ENCODE data around the gene DENND4C.
"Not testable (repeated sequence)": the region's sequence is repeated elsewhere in the genome, so short reads cannot be mapped to it uniquely, and the experiment has no call there.

Gene DENND4C

DNA sequence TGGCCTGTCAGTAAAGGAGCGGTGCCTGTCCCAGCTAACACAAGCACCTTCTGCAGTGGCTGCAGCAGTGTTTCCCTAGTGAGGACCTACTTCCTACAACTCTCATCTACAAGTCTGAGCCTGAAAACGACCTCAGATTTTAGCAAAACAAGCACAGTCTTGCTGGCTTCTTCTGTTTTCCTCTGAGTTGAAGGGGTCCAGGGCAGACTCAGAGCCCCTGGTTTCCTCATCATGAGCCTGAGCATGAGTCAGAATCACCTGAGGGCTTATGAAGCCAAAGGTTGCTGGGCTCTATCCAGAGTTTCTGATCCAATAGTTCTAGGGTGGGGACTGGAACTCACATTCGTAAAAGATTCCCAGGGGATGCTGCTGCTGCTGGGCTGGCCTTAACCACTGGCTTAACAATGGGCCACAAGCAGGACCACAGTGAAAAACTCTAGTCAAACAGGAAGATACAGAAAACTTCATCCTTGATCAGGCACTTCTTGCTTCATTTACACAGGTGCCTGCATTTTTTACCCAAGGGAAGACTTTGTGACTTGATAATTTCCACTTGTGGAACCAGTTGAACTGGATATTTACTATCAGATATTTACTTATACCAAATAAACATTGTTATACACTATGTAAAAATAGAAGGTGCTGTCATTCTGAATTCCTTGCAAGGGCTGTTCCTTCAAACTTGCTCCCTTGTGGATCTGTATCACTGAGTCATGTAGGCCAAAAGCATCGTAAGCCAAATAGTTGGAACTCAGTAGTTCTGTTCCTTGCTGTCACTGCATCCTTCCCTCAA is 174.0 kb downstream of the DENND4C start:
- DNase-seq = no peak

DNA sequence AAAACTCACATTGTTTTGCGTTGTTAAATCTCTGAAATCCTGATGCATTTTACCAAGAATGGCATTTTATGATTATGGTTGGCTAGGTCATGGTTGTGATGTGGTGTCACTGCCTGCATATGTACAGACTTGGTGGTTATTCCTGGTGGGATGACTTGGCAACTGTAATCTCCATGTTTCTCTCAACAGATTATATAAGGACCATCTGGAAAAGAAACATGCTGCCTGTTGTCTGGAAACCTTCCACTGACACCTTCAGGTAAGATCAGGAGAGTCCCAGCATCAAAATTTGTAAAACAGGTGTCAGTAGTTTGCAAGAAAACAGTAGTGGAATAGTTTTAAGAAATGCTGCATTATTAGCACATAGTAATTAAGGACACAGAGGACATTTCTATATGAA is 175.3 kb downstream of the DENND4C start:
- intact Hi-C loops (cut with DNase I) = loop anchor here (10.0 kb wide), 1 partner anchor 49 kb away; no protein-coding TSS in a partner anchor
- DNase-seq = no peak

More for the DNA sequence above, 174.0 kb downstream of the DENND4C start:
- intact Hi-C loops (cut with DNase I) = loop anchor here (10.0 kb wide), 1 partner anchor 50 kb away; no protein-coding TSS in a partner anchor

DNA sequence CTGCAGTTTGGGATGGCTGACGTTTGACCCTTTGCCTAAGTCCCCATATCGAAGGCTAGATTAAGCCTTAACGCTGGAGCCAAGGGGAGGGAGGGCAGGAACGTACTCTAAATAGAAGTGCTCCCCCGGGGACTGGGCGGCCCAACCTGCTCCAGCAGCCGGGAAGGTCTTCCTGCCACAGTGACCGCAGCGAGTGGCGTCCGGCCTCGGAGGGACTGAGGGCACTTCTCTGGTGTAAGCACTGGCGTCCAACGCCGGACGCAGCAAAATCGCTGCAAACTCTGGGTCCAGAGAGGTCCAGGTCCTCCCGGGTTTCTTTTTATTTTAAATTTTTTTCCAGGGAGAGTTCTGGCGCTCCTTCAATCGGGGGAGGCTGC is 177.8 kb downstream of the DENND4C start:
- intact Hi-C loops (cut with DNase I) = loop anchor here (2.0 to 10.0 kb wide), 2 partner anchors 28 to 46 kb away; partner anchors contain the start of gene RPS6
- peak in 1 of 10 donors; percentile 10 for DNase-seq

DNA sequence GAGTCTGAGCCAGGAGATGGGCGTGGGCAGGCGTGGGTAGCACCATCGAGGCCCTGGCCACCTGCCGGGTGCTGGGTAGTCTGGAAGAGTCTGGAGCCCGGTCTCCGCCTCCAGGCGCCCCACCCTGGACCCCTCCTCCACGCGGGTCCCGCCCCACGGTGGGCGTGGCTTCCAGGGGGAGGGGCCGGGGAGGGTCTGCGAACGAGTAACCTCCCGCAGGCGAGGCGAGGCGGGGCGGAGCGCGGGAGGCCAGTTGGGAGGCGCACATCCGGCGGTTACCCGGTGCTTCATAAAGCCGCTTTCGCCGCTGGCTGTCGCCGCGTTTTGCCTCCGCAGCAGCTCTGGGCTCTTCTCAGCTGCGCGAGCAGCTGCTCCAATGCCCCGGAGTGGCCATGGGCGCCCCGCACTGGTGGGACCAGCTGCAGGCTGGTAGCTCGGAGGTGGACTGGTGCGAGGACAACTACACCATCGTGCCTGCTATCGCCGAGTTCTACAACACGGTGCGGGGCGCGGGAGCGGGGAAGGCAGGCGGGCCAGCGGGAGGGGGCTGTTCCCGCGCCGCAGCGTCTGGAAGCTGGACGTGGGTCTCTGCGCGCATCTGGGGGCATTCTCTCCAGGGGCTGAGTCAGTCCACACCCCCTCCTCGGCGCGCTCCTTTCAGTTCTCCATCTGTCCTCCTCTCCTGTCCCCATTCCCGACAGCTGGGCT is 178.4 kb downstream of the DENND4C start, which contains the start of gene ACER2:
TSS of gene ACER2 (plus strand) at position 317 of the 708 bp plus-strand sequence. CDS start at position 393, 76 bp downstream.
- peak; percentile 87 to 99 (median 94) for DNase-seq
- intact Hi-C loops (cut with DNase I) = loop anchor here (2.0 to 10.0 kb wide), 2 partner anchors 28 to 46 kb away; partner anchors contain the start of gene RPS6

DNA sequence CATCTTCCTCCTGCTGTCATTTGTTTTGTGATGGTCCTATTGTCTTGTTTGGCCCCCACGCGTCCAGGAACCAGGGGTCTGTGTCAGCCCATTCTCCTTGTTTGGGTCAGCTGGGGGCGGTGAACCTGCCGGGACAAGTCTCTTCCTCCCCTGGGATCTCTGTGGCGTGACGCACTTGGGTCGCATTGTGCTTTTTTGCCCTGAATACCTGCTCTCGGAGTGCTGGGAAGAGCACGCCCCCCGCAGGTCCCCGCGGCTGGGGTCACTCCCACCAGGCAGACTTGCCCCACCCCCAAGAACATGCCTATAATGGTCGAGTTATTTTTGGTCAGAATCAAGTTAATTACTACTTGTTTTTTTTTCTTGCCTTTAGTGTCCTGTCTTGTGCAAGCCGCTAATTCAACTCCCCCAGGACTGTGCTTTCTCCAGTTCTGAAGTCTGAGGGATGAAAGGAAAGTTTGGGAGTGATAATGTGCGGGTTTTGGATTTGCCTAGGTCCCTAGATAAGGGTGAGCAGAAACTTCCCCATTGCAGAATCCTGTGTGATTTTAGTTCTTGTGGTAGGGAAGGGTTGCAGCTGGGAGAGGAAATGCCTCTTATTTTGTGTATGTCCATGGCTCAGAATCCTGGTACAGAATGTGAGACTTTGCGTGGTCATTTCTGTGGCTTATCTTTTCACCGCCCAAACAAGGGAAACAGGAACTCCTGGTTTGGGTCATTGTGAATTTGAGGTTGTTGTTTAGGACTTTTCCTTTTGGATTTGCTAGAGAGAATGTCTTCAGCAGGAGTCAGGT is 179.1 kb downstream of the DENND4C start:
- intact Hi-C loops (cut with DNase I) = loop anchor here (2.0 to 10.0 kb wide), 2 partner anchors 29 to 45 kb away; partner anchors contain the start of gene RPS6
- DNase-seq = peak in 2 of 10 donors; percentile 14 to 86

DNA sequence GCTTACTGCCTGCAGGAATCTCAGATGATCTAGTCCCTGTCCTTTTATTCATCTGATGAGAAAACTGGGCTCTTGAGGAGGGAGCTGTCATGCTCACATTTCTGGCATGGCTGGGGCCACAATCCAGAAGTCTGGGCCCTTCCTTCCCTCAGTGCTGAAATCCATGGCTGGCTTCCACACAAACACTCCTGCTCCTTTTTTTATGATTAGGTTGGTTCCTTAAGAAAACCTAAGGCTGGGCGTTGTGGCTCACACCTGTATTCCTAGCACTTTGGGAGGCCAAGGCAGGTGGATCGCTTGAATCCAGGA is 179.7 kb downstream of the DENND4C start:
- intact Hi-C loops (cut with DNase I) = no loop called here
- DNase-seq = no peak

DNA sequence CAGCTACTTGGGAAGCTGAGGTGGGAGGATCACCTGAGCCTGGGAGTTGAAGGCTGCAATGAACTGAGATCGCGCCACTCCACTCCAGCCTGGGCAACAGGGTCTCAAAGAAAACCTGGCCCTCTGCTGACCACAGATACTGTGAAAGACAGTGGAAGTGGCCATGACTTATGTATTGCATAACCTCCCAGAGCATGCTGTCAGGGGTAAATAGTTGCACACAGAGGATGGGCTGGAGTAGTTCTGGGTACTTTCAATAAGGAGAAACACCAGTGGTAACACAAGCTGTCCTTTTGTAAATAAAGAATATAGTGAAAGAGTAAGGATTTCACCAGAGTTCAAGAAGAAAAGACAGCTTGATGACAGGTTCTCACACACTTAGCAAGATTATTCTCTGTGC is 180.1 kb downstream of the DENND4C start:
- DNase-seq = no peak
- intact Hi-C loops (cut with DNase I) = no loop called here

DNA sequence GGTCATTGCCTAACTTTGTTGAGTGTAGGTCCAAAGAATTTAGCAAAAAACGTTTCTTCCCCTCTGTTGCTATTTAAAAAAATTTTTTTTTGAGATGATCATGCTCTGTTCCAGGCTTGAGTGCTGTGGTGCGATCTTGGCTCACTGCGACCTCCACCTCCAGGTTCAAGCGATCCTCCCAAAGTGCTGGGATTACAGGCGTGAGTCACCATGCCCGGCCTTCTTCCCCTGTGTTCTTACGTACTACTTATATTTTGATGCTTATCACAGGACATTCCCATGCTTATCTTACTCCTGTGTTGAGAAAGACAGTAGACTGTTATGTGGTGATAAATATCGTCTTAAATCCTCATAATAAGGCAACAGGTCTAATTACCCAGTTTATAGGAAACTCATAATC is 180.8 kb downstream of the DENND4C start:
- no peak for DNase-seq
- intact Hi-C loops (cut with DNase I) = no loop called here

DNA sequence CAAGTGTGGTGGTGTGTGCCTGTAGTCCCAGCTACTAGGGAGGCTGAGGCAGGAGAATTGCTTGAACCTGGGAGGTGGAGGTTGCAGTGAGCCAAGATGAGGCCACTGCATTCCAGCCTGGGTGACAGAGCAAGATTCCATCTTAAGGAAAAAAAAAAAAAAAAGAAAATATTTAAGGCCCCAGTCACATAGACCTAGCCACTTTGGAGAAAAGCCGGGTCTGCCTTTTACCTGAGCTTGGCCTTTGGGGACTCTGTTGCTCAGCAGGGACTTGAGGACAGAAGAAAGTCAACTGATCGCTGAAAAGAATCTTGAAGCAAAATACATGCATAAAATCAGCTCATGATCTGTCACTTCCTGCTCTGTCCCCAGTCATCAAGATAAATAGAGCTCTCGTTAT is 183.0 kb downstream of the DENND4C start:
- DNase-seq; intact Hi-C loops (cut with DNase I): not testable (repeated sequence)

DNA sequence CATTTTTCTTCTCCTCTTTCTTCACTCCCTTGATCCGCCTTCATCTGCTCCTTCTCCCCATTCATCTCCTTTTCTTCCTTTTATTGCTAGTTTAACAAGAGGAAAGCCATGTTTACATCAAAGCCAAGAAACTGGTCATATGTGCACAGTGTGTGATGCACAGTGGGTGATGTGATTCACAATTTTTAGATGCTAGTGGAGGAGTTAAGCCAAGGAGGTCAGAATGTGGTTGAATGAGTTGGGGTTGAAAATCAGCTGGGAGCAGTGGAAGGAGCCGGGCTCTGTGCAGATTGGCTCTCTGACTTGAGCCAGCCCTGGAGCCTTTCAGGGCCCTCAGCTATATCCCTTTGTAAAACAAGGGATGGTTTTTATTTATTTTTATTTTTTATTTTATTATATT is 185.7 kb downstream of the DENND4C start:
- DNase-seq = no peak
- intact Hi-C loops (cut with DNase I) = no loop called here

DNA sequence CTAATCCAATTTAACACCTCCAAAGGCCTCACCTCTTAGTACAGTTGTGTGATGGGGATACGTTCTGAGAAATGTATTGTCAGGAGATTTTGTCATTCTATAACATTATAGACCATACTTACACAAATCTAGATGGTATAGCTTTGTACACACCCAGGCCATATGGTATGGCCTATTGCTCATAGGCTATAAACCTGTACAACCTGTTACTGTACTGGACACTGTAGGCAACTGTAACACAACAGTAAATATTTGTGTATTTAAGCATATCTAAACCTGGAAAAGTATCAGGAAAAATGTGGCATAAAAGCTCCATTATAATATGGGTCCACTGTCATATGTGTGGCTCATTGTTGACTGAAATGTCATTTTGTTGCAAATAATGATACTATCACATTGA is 190.4 kb downstream of the DENND4C start:
- intact Hi-C loops (cut with DNase I) = no loop called here
- DNase-seq = no peak
